ENCODE results near the gene CYP46A1.

- TF ChIP-seq CTCF (IDR thresholded peaks at IDR 0.05) (no peak), POLR2A (IDR thresholded peaks at IDR 0.05) (no peak)
Measured at GRCh38 chr14:99732436-99733210, 48.5 kb downstream of the CYP46A1 start.

Measured in Peyer's patch (tissue), 4 donors.